Measurements from ENCODE around the gene RGCC. TPM values are rescaled to one million over a fixed set of nuclear protein-coding genes. Genes with fewer than 3 reads are reported as not detected.

Gene RGCC
- total and polyA plus RNA-seq, 9 of the 15 experiments (the other 6 are each of a cell fraction or from before 2014, with no cell fraction given): 0.51 to 10.4 (median 5.8) TPM

DNA sequence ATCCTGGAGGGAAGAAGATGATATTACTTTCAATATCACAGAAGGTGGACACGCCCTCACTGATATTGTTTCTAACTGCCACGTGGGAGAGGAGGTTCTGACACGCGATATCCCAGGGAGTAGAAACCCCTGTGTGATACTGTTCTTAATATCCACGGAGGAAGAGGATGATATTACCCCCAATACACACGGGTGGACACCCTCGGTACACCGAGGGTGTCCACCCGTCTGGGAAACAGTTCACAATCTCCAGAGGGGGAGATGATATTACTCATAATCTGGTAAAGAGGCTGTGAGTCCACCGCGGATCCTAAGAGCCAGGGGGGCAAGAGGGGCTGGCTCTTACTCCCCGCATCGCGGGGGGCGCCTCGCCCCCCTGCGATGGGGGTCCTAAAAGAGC, 29.7 kb upstream of the RGCC start:
- ChIA-PET POLR2A (no interaction called here), CTCF (ENCODE audit: low intra/inter-chr PET ratio) (no interaction called here)
- H3K79me2 ChIP-seq (ENCODE audit: control insufficient read depth, insufficient read depth, low read length): no peaks in the 10 kb centered on the region
- intact Hi-C loops (cut with micrococcal nuclease): no loop called here
- no peak overlapping the region for H3K27ac ChIP-seq (ENCODE audit: extremely low read depth, low read depth, low read length)
- no TSS peak for BruUV-seq (replicated peaks)
- WGBS (ENCODE audit: insufficient coverage, low coverage, missing lambda C conversion rate): 62% methylated on average over 6 of the region's 17 CpGs
- no peak overlapping the region for H3K4me2 ChIP-seq (ENCODE audit: insufficient read depth, low read length)
- DNase-seq (ENCODE audit: extremely low read depth in 1 of 4, low spot score in 3 of 4) (no peak), ATAC-seq (no peak), FAIRE-seq (no peak)
- in situ Hi-C loops (cut with MboI): no loop called here
- no peaks in the 10 kb centered on the region for H3K9me1 ChIP-seq (ENCODE audit: control insufficient read depth, insufficient read depth, low read length)
- TF ChIP-seq, protein P1, sequence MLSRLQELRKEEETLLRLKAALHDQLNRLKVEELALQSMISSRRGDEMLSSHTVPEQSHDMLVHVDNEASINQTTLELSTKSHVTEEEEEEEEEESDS (CRISPR knock-in tag; IDR thresholded peaks at IDR 0.05): no peak
- TF ChIP-seq HSF4 (CRISPR knock-in tag; IDR thresholded peaks at IDR 0.05; ENCODE audit: borderline replicate concordance) (no peak), ZNF695 (CRISPR knock-in tag; IDR thresholded peaks at IDR 0.05) (no peak), HES1 (IDR thresholded peaks at IDR 0.05; ENCODE audit: low read depth) (no peak), TCF3 (CRISPR knock-in tag; IDR thresholded peaks at IDR 0.05) (no peak), SMAD4 (CRISPR knock-in tag; conservative IDR thresholded peaks at IDR 0.05) (no peak), ADNP (tag; IDR thresholded peaks at IDR 0.05) (no peak), ZNF586 (CRISPR knock-in tag; conservative IDR thresholded peaks at IDR 0.05) (no peak), NEUROD1 (IDR thresholded peaks at IDR 0.05; ENCODE audit: borderline replicate concordance, low read depth, low read length, partially characterized antibody) (no peak)
- TF ChIP-seq, protein P2, sequence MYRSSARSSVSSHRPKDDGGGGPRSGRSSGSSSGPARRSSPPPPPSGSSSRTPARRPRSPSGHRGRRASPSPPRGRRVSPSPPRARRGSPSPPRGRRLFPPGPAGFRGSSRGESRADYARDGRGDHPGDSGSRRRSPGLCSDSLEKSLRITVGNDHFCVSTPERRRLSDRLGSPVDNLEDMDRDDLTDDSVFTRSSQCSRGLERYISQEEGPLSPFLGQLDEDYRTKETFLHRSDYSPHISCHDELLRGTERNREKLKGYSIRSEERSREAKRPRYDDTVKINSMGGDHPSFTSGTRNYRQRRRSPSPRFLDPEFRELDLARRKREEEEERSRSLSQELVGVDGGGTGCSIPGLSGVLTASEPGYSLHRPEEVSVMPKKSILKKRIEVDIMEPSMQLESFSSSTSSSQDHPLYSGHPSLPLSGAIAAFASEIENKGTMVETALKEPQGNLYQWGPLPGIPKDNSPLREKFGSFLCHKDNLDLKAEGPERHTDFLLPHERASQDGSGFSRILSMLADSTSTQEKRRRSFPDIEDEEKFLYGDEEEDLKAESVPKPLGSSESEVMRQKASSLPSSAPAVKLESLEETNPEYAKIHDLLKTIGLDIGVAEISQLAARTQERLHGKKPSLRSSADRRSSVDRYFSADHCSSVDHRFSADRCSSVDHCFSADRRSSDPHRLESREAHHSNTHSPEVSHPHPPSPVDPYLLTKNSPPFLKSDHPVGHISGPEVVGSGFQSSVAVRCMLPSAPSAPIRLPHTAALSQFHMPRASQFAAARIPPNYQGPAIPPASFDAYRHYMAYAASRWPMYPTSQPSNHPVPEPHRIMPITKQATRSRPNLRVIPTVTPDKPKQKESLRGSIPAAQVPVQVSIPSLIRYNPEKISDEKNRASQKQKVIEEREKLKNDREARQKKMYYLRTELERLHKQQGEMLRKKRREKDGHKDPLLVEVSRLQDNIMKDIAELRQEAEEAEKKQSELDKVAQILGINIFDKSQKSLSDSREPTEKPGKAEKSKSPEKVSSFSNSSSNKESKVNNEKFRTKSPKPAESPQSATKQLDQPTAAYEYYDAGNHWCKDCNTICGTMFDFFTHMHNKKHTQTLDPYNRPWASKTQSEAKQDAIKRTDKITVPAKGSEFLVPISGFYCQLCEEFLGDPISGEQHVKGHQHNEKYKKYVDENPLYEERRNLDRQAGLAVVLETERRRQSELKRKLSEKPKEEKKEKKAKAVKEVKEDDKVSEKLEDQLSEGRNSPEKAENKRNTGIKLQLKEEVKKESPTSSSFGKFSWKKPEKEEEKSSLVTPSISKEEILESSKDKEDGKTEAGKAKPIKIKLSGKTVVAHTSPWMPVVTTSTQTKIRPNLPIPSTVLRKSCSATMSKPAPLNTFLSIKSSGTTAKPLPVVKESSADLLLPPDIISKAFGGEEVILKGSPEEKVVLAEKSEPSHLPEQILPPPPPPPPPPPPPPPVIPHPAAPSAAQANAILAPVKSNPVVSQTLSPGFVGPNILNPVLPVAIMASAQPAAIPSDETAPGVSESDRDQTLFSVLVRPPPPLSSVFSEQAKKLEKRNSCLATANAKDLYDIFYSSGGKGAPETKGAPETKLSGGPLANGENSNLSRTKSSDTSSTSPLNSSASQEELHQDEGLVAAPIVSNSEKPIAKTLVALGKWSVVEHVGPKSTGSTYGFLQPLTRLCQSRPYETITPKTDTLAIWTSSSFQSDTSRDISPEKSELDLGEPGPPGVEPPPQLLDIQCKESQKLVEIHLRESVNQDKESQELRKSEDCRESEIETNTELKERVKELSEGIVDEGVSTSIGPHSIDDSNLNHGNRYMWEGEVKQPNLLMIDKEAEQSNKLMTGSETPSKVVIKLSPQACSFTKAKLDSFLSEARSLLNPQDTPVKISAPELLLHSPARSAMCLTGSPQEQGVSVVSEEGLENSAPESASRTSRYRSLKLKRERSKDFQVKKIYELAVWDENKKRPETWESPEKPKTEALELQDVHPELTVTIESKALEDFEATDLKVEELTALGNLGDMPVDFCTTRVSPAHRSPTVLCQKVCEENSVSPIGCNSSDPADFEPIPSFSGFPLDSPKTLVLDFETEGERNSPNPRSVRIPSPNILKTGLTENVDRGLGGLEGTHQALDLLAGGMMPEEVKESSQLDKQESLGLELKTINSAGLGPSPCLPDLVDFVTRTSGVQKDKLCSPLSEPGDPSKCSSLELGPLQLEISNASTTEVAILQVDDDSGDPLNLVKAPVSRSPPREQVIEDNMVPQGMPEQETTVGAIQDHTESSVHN (IDR thresholded peaks at IDR 0.05; ENCODE audit: borderline replicate concordance in 1 of 2, low read depth in 1 of 2): no peak
- TF ChIP-seq, protein P3, sequence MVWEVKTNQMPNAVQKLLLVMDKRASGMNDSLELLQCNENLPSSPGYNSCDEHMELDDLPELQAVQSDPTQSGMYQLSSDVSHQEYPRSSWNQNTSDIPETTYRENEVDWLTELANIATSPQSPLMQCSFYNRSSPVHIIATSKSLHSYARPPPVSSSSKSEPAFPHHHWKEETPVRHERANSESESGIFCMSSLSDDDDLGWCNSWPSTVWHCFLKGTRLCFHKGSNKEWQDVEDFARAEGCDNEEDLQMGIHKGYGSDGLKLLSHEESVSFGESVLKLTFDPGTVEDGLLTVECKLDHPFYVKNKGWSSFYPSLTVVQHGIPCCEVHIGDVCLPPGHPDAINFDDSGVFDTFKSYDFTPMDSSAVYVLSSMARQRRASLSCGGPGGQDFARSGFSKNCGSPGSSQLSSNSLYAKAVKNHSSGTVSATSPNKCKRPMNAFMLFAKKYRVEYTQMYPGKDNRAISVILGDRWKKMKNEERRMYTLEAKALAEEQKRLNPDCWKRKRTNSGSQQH (CRISPR knock-in tag; IDR thresholded peaks at IDR 0.05): no peak
- TF ChIP-seq, protein P4, sequence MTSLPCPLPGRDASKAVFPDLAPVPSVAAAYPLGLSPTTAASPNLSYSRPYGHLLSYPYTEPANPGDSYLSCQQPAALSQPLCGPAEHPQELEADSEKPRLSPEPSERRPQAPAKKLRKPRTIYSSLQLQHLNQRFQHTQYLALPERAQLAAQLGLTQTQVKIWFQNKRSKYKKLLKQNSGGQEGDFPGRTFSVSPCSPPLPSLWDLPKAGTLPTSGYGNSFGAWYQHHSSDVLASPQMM (CRISPR knock-in tag; IDR thresholded peaks at IDR 0.05): no peak
- no peaks in the 10 kb centered on the region; the same call in 1 of the 2 replicates for H3K9me3 ChIP-seq (replicated peaks; ENCODE audit: control insufficient read depth, insufficient read depth, low read depth, low read length)
- H3K27me3 ChIP-seq (ENCODE audit: control insufficient read depth in 2 of 2, insufficient read depth in 2 of 2, low read length in 2 of 2): no peaks in the 10 kb centered on the region
- no peak overlapping the region for H3K4me3 ChIP-seq
- H3K4me1 ChIP-seq (replicated peaks in 1 of 2; ENCODE audit: control insufficient read depth in 2 of 2, insufficient read depth in 2 of 2, low read length in 2 of 2): peaks cover 0 to 3% of the 10 kb centered on the region in 2 experiments; a peak in 1 of 5 replicates
- H2AFZ ChIP-seq (ENCODE audit: low read depth, low read length): no peak overlapping the region
- H3K36me3 ChIP-seq (ENCODE audit: control insufficient read depth, insufficient read depth, low read length): no peaks in the 10 kb centered on the region
- no peak overlapping the region for H3K9ac ChIP-seq (ENCODE audit: insufficient read depth in 1 of 2, low read depth in 2 of 2, low read length in 2 of 2)
- H4K20me1 ChIP-seq (replicated peaks; ENCODE audit: control insufficient read depth, insufficient read depth, low read length): no peaks in the 10 kb centered on the region

Data from K562 (cell line).